HG03342 (cell line): ENCODE results near the gene PCDH9.

ENCODE experiments used
- ATAC-seq: cut with Tn5 transposase; IDR thresholded peaks from one replicate; pipeline ENCODE4 v1.9.1; 2021; ENCODE audit warnings: mild to moderate bottlenecking, moderate library complexity; ENCODE audit not compliant: unreplicated experiment

Gene PCDH9

DNA sequence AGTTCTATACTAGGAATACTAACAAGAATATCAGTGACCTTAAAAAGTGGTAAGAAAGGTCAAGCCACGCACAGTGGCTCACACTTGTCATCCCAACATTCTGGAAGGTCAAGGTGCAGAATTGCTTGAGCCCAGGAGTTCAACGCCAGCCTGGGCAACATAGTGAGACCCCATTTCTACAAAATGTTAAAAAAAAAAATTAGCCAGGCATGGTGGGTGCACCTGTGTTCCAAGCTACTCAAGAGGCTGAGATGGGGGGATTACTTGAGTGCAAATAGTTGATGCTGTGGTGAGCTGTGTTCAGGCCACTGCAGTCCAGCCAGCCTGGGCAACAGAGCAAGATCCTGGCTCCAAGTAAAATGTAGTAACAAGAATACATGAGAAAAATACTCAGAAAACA, 61.8 kb downstream of the PCDH9 start:
- ATAC-seq: no peak

DNA sequence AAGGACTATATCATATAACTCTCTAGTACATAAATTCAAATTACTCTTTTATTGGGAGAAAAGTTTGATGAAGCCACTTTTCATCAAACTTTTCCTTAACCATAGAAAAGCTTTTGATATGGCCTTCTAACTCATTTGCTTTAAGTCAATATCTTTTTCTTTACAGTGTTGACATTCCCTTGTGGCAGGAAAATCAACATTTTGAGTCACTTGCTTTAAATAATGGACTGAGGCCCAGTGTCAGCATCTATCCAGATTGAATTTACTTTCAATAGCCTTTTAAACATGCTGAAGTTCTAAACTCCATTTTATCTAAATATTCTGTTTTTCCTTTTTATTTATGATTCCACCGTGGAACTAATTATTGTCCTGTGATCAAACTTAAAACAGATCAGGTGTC, 62.7 kb downstream of the PCDH9 start:
- ATAC-seq: no peak

DNA sequence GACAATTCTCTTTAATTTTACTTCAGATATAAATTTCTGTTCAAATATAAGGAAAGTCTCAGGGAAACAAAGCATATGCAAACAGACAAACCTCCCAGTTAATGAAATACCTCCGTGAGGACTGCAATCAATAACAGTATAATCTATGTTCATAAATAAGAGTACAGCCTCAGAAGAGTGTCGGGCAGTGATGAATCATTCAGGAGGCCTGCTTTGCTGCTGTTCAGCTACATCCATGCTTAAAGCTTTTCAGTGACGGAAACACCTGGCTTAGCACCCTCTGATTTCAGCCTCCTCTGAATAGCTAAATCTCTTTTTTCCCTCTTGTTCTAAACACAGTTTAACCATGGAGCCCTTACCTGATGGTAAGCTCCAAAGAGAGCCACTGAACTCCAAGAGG, 69.0 kb downstream of the PCDH9 start:
- ATAC-seq: no peak

DNA sequence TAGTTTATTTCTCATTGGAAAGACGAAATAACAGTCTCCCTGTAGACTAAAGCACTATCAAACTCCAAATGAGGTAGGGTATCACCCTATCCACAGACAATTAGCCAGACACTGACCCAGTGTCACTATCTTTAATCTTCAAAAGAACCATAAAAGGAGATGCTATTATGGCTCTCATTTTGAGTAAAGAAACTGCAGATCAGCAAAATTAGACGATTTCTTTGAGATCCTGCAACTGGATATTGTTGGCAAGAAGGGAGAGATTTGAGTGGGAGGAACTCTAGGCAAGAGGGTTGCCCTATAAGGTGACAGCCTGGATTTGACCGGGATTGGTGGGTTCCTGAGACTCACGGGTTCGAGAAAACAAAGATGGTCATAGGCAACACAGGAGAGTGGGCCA, 71.2 kb downstream of the PCDH9 start:
- ATAC-seq: no peak

DNA sequence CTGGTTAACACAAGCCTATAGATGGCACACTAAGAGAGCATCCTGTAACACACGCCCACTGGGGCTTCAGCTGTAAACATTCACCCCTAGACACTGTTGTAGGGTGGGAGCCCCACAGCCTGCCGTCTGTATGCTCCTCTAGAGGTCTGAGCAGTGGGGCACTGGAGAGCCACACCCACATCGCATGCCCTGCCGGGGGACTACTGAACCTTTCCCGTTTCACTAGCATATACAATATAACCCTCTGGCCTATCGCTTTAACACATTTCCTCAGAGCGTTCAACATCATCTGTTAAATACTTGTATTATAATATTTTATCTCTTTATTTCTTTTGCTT, 73.4 kb downstream of the PCDH9 start:
- no peak for ATAC-seq

DNA sequence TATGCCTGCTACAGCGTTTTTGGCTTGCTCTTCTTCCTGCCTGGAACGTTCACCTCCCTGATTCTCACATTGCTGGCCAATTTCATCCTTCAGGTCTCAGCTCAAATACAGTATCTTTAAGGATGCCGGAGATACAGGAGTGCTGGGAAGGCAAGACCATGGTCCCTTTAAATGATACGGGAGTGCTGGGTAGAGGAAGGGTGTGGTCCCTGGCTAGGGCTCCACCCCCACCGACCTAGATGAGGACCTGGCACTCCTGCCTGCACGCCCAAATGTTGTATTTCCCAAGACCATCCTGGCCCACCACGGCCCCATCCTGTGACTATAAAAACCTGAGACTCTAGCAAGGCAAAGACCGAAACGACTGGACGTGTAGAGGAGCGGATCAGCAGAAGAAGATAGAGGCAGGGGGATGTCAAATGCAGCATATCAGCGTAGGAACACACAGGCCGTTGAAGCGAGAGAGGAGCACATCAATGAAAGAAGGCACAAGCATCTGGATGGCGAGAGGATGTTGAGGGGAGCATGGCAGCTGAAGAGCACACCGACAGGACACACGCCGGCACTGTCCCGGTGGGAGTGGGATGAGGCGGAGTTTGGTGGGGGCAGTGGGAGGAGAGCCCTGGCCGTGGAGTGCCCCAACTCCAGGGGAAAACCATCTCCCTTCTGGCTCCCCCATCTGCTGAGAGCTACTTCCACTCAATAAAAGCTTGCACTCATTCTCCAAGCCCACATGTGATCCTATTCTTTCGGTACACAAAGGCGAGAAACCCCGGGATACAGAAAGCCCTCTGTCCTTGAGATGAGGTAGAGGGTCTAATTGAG, 74.0 kb downstream of the PCDH9 start:
- ATAC-seq: no peak

DNA sequence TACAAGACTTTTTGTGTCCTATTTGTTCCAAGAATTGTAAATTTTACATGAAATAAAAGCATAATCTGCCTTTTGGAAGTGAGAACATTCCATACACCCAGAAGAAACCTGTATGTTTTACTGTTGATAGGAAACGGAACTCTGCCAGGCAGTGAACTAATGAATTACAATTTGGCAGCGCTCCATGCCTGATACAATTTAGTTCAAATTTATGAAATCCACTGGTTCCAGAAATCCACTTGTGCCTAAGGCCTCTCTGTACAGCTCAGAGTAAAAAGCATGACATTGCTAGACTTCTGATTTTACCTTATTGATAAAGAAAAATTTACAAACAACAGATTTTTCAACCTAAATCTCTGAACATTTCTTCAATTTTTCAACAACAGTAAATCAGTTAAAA, 78.1 kb downstream of the PCDH9 start:
- no peak for ATAC-seq

DNA sequence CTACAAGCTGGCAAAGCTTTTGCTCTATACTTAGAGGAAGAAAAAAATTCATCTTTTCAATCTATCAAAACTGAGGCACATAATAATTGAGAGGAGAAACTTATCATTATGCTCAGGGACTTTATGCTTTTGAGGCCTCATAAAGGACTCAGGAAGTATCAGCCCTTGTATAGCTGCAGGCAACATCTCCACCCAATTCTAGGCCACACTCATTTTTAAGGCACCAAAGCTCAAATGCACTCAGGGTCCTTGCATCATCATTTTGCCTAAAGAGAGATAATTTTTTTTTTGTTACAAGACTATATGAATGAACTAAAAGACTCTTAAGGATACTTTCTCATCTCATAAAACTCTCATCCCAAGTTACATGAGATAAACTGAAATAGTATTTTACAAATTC, 78.5 kb downstream of the PCDH9 start:
- ATAC-seq: no peak

DNA sequence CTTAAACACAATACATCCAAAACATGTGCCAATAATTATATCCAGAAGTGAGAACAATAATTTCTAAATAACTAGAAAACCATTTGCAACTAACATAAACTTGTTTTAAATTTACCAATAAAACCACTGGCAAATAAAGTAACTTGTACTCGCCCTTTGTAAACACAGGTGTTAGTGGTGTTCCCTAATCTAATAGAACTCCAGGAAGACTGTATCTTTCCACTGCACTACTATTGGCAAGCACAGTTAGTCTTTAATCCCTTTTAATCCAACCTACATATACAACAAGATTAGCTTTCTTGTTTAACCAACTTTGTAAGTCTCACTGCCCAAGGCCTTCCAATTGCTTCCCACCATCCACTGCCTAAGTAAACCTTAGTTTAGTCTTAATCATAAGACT, 79.5 kb downstream of the PCDH9 start:
- ATAC-seq: no peak

DNA sequence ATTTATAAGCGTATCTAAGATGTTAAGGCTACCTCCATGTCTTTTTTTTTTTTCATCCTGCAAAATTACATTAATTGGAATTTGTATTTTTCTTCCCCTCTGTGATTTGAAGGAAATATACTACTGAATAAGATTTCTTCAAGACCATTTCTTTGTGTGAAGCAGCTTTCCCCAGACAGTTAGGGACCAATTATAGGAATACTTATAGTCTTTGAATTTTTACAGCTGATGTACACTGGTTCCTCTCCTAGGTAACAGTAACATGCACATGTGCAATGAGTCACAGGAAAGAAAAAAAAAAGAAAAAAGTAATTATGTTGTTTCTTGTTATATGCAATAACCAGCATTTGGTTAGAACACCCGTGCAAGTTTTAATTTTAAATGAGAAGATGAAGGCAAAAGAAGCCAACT, 82.0 kb downstream of the PCDH9 start:
- no peak for ATAC-seq

DNA sequence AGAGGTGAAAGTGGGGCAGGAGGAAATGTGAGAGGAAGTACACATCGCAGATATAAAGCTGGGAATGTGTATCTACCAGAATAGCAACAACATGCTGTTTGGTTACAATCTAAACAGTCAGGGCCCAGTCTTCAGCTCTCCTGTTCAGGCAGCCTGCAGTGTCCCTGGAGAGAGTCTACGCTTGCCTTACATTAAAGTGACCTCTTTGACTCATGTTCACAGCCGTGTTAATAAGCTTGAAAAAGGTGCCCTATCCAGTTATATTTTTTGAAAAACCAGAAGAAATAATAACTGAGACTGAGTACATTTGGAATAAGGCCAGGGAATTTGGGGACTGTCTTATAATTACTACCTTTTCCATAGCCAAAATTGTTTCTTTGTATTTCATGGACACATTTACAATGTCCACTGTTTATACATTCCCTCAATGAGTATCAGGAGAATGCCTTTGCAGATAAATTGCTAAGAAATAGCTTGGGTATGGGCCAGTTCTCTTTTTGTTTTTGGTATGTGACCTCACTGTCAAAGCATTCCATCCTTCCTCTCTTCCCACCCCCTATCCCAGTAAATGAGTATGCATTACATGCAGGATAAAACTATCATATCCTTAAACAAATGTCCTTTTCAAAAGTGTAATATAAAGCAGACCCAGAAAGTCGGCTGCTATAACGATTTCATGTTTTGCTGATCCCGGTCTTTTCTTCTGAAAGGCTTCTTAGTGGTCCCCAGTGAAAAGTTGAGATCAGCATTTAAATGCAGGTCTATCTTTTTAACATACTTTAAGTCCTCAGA, 82.6 kb downstream of the PCDH9 start:
- no peak for ATAC-seq

DNA sequence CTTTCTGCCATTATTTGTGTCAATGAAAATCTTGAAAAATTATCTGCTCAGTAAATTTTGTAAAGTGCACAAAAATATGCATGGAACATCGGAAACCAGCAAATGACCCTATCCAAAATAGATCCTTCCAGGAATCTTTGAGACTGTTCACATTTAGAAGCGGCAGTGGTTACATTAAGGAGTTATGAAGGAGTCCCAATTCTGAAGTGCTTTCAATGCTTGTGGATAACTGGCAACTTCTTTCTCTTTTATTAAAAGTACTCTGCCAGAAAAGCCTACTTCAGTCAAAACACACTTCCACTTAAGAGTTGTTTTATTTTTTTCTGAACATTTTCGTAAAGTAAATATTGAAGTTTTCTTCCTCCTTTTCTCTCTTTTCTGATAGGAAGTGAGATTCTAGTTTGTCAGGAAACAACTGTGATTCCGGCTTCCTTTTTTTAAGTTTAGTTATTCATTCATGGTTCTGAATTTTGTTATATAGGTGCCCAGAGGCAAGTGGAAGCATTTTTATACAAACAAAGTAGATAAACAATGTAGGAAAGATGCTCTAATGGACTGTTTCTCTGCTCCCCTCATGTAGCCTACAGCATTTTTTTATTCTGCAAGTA, 83.5 kb downstream of the PCDH9 start:
- ATAC-seq: no peak

DNA sequence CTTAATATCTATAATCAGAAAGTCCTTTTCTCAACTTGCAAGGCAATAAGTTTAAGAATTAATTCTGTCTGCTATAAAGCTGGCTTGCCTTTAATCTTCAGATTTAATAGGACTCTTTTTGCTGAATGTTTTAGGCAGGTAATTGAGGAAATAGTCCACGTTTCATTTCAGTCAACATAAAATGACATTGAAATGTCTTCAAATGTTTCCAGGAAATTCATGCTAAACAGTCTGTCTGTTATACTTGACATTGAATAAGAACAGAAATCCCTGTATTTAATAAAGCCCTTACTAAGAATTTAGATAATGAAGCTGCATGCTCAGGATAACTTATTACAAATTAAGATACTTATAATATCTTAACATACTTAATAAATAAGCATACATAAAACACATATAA, 84.2 kb downstream of the PCDH9 start:
- ATAC-seq: no peak

DNA sequence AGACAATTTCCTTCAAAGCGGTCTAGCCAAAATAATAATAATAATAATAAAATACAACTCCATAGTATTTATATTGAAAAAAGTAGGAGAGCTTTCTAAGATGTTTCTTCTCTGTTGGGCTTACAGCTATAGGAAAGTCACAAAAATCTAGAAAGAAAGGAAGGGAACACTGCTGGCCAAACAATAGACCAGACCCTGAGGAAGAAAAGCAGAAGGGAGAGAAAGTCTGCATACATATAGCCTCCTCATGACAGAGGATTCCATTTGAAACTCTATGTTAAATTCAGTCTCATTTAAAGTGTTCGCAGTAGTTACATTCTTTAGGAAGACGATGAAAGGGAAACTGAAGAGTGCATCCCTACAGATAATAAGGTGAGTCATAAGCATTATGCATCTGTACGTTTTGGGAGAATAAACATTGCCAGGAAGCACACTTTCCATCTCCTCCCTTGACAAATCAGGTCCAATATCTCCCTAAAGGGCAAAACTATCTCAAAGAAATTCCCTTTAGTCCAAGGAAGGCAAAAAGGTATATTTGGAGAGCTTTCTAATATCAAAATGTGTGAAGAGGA, 86.5 kb downstream of the PCDH9 start:
- ATAC-seq: no peak

DNA sequence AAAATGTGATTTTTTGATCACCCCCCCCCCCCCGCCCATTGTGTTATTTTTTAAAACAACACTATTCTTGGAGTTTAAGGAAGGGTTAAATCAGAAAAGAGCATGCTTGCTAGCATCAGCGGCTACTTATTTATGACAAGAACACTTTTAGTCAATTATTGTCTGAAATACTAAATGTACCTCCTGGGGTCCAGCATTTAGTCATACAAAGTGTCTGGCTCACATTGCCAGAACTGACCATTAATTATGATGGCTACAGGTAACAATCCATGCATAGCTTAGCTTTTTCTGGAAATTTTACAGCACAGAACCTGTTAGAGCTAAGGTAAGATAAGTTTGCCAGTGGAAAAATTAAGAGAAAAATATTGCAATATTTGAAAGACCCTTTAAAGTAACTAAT, 90.1 kb downstream of the PCDH9 start:
- no peak for ATAC-seq

DNA sequence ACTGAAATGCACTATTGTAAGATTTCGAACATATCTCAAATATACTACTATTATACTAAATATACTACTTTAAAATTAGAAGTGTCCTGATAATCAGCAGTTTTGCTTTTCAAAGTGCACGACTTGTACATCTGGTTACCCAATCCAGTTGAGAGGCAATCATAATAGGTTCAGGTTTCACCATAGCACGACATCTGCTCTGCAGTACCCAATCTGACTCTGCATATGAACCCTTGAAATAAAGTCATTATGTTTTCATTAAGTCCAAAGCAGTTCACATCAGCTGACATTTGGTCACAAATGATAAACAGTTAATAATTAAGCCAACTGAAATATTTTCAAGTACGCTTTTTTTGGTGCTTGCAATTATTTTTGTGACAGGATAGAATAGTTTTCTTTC, 90.6 kb downstream of the PCDH9 start:
- no peak for ATAC-seq

DNA sequence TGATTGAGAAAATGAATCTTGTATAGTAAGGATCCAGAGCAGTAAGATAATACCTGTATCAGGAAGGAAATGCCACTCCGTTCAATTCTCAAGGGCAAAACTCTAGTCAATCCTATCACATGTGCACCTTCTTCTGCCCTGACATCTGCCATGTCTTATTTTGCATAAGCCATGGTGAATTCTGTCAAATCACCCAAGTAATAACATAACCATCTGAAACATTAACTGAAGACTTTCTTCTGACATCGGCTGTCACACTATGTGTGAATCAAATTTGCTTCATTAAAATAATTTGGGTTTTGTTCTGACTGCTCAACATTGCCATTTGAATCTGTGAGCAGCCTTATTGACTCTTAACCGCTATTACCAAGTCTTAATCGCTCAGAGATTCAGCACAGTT, 91.2 kb downstream of the PCDH9 start:
- no peak for ATAC-seq

DNA sequence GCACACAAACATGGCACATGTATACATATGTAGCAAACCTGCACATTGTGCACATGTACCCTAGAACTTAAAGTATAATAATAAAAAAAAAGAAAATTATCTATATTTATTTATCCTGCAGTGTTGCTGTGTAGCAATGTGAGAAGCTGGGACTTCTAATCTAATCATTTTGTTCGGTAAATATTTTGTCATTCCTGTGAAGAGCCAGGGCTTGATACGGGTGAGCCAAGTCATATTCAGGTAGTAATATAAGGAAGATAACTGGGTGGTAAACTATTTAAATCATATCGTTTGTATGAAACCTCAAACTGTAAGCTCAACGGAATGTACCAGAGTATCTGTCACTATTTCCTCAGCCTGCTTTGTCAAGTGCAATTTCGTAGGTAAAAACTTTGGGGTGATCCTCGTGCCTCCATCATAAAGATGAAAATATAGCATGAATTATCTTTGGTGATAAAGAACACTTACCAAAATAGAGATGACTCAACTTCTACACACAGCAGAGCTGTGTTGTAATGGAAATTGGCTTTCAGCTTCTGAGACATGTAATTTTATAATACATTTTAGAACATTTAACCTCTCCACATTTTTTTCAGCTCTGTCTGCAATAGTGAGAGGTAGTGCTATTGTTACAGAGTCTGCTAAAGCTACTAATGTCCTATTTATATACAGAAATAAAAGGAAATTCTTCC, 92.9 kb downstream of the PCDH9 start:
- no peak for ATAC-seq

DNA sequence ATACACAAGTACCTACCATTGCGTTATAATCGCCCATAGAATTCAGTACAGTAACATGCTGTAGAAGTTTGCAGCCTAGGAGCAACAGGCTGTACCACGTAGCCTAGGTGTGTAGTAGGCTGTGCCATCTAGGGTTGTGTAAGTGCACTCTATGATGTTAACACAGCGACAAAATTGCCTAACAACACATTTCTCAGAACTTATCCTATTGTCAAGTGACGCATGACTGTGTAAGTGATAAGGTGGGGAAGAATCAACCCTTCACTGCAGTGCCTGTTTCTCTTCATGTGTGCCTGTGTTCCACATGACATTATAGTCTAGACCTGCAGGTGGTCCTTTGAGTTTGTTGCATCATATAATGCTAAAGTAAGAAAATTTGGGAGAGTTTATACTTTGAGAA, 94.0 kb downstream of the PCDH9 start:
- ATAC-seq: no peak

DNA sequence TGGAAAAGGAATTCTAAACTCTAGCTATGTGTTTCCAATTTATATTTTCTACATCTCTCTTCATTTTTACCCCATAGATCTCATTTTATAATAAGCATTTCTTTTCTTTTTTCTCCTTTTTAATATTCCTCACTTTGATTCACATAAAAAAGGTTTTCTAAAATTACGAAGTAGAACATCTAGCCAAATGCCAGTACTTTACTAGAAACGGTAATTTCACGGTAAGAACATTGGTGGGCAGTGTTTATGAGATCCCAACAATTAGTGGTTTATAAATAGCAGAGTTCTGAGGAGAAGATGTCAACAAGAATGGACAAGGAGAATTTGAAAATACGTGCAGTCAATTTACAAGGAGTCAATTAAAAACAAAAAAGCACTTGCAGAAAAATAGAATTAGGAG, 94.8 kb downstream of the PCDH9 start:
- no peak for ATAC-seq

DNA sequence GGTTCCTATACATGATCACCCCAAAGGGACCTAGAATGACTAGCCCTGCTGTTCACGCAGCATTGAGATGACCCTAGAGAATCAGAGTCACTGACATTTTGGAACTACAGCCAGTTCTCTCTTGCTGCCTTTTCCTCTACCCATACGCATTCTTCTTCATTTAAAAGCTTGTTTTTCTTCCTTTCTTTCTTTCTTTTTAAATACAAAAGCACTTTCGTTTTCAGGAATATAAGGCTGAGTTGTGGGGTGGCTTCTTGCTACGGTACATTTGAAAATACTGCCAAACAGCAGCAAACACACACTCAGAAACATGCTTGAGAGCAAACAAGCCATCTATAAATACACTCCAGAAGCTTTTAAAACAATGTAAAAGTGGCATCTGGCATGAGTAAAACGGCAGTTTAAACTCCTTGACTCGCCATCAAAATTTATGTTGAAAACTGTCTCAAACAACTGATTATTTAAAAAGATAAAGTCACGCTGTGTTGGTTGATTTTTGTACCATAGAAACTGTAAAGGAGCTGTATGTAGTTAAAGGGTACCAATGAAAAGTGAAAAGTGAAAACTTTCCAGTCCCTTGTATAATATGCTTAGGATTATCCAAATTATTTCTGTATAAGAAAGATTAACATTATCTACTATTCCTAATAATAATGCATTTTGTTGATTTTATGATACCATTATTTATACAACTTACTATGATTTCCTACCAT, 95.6 kb downstream of the PCDH9 start:
- ATAC-seq: no peak
